ENCODE measurements around the gene ASTE1. TPM values are rescaled to one million over a fixed set of nuclear protein-coding genes. Genes with fewer than 3 reads are reported as not detected.

ASTE1 gene
- total RNA-seq, 1 experiment from 2014 or later: 2.7 TPM

DNA sequence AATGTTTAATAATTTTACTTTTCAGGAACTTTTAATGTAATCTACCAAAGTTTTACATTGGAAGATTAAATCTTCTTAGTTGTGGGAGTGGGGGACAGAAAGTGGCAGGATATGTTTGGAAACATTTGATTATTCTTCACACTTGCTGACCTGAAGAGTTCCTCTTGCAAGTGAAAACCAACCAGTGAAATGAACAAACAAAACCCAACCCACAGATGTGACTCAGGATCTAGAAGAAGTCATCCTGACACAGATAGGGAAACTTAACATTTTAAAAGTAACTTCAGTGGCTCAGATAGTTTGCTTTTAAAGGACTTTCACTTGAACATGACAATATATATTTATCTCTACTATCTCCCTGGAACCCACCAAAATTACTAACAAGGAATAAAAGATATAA is 55.4 kb downstream of the ASTE1 start:
- no peak overlapping the region for H3K27ac Mint-ChIP-seq (ENCODE audit: low read depth, unreplicated experiment)
- ChIA-PET CTCF (interaction anchor here (0.6 kb wide), 1 partner anchor 54 kb away, joined by 4 read pairs; no protein-coding TSS in a partner anchor), POLR2A (no interaction called here)
- H3K4me3 Mint-ChIP-seq (ENCODE audit: unreplicated experiment): no peak overlapping the region
- no TSS peak for BruUV-seq (replicated peaks)
- H3K4me1 Mint-ChIP-seq (ENCODE audit: insufficient read depth, unreplicated experiment): no peaks in the 10 kb centered on the region
- TF ChIP-seq, protein P1, sequence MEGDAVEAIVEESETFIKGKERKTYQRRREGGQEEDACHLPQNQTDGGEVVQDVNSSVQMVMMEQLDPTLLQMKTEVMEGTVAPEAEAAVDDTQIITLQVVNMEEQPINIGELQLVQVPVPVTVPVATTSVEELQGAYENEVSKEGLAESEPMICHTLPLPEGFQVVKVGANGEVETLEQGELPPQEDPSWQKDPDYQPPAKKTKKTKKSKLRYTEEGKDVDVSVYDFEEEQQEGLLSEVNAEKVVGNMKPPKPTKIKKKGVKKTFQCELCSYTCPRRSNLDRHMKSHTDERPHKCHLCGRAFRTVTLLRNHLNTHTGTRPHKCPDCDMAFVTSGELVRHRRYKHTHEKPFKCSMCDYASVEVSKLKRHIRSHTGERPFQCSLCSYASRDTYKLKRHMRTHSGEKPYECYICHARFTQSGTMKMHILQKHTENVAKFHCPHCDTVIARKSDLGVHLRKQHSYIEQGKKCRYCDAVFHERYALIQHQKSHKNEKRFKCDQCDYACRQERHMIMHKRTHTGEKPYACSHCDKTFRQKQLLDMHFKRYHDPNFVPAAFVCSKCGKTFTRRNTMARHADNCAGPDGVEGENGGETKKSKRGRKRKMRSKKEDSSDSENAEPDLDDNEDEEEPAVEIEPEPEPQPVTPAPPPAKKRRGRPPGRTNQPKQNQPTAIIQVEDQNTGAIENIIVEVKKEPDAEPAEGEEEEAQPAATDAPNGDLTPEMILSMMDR (IDR thresholded peaks at IDR 0.05; ENCODE audit: unreplicated experiment): no peak
- DNase-seq (ENCODE audit: unreplicated experiment): no peak
- H3K27me3 Mint-ChIP-seq (ENCODE audit: insufficient read depth, unreplicated experiment): no peaks in the 10 kb centered on the region
- intact Hi-C loops (cut with micrococcal nuclease): no loop called here
- peaks cover 31% of the 10 kb centered on the region for H3K36me3 Mint-ChIP-seq (ENCODE audit: insufficient read depth, unreplicated experiment)
- H3K9me3 Mint-ChIP-seq (ENCODE audit: unreplicated experiment): no peaks in the 10 kb centered on the region

- Mint-ChIP-seq H3K27me3 (ENCODE audit: insufficient read depth, unreplicated experiment) (no peaks in the 10 kb centered on the region), H3K27ac (ENCODE audit: low read depth, unreplicated experiment) (no peak overlapping the region), H3K9me3 (ENCODE audit: unreplicated experiment) (no peaks in the 10 kb centered on the region), H3K36me3 (ENCODE audit: insufficient read depth, unreplicated experiment) (peaks cover 32% of the 10 kb centered on the region), H3K4me1 (ENCODE audit: insufficient read depth, unreplicated experiment) (no peaks in the 10 kb centered on the region), H3K4me3 (ENCODE audit: unreplicated experiment) (no peak overlapping the region)
- ChIA-PET CTCF (interaction anchor here (0.6 to 1.3 kb wide), 4 partner anchors 13 to 37 kb away, joined by 3 to 5 read pairs (median 3); no protein-coding TSS in a partner anchor), POLR2A (no interaction called here)
- DNase-seq (ENCODE audit: unreplicated experiment): no peak
- BruUV-seq (replicated peaks): no TSS peak
- intact Hi-C loops (cut with micrococcal nuclease): no loop called here
- TF ChIP-seq, protein P1 (IDR thresholded peaks at IDR 0.05; ENCODE audit: unreplicated experiment): no peak
Observed at GRCh38 chr3:130969621-130970020, 57.0 kb downstream of the ASTE1 start.

GRCh38 chr3:130968221-130968620 is 58.4 kb downstream of the ASTE1 start:
- Mint-ChIP-seq H3K27me3 (ENCODE audit: insufficient read depth, unreplicated experiment) (no peaks in the 10 kb centered on the region), H3K4me1 (ENCODE audit: insufficient read depth, unreplicated experiment) (peaks cover 10% of the 10 kb centered on the region), H3K4me3 (ENCODE audit: unreplicated experiment) (no peak overlapping the region), H3K9me3 (ENCODE audit: unreplicated experiment) (no peaks in the 10 kb centered on the region), H3K36me3 (ENCODE audit: insufficient read depth, unreplicated experiment) (peaks cover 32% of the 10 kb centered on the region), H3K27ac (ENCODE audit: low read depth, unreplicated experiment) (no peak overlapping the region)
- CTCF ChIA-PET: interaction anchor here (1.3 kb wide), 1 partner anchor 24 kb away, joined by 5 read pairs; no protein-coding TSS in a partner anchor
- intact Hi-C loops (cut with micrococcal nuclease): no loop called here
- no TSS peak for BruUV-seq (replicated peaks)
- TF ChIP-seq, protein P1 (IDR thresholded peaks at IDR 0.05; ENCODE audit: unreplicated experiment): no peak
- POLR2A ChIA-PET: no interaction called here
- DNase-seq (ENCODE audit: unreplicated experiment): no peak

GRCh38 chr3:130967281-130967680 is 59.3 kb downstream of the ASTE1 start:
- BruUV-seq (replicated peaks): no TSS peak
- H3K27me3 Mint-ChIP-seq (ENCODE audit: insufficient read depth, unreplicated experiment): no peaks in the 10 kb centered on the region
- POLR2A ChIA-PET: interaction anchor here (1.0 kb wide), 1 partner anchor 221 kb away, joined by 3 read pairs; the partner anchor contains the start of gene PIK3R4
- H3K4me3 Mint-ChIP-seq (ENCODE audit: unreplicated experiment): no peak overlapping the region
- peaks cover 32% of the 10 kb centered on the region for H3K36me3 Mint-ChIP-seq (ENCODE audit: insufficient read depth, unreplicated experiment)
- DNase-seq (ENCODE audit: unreplicated experiment): no peak
- TF ChIP-seq, protein P1 (IDR thresholded peaks at IDR 0.05; ENCODE audit: unreplicated experiment): no peak
- no peak overlapping the region for H3K27ac Mint-ChIP-seq (ENCODE audit: low read depth, unreplicated experiment)
- peaks cover 17% of the 10 kb centered on the region for H3K4me1 Mint-ChIP-seq (ENCODE audit: insufficient read depth, unreplicated experiment)
- no peaks in the 10 kb centered on the region for H3K9me3 Mint-ChIP-seq (ENCODE audit: unreplicated experiment)
- intact Hi-C loops (cut with micrococcal nuclease): no loop called here
- CTCF ChIA-PET: no interaction called here
